ENCODE data around the gene PRR15. TPM values are rescaled to one million over a fixed set of nuclear protein-coding genes. Genes with fewer than 3 reads are reported as not detected.

The PRR15 gene
- polyA plus RNA-seq, 1 donor from 2014 or later: not detected

- Histone ChIP-seq H2AFZ (ENCODE audit: low read depth, low read length) (no peak overlapping the region), H3K27me3 (ENCODE audit: insufficient read depth, low read depth, low read length) (no peaks in the 10 kb centered on the region), H3K9me3 (ENCODE audit: low read length) (peaks cover 4% of the 10 kb centered on the region), H3K79me2 (replicated peaks; ENCODE audit: insufficient read depth, low read length) (no peaks in the 10 kb centered on the region), H3K9ac (ENCODE audit: low read length) (no peak overlapping the region), H3K4me3 (ENCODE audit: low read length) (no peak overlapping the region), H3F3A (ENCODE audit: insufficient read depth, low read length, poor library complexity, severe bottlenecking) (no peaks in the 10 kb centered on the region), H4K20me1 (ENCODE audit: insufficient read depth) (no peaks in the 10 kb centered on the region), H3K9me2 (ENCODE audit: insufficient read depth, low read length) (no peaks in the 10 kb centered on the region), H3K36me3 (ENCODE audit: insufficient read depth, low read length) (no peaks in the 10 kb centered on the region), H3K4me2 (ENCODE audit: low read length) (no peak overlapping the region), H3K27ac (ENCODE audit: low read length) (no peak overlapping the region)
- TF ChIP-seq RAD21 (conservative IDR thresholded peaks at IDR 0.05) (no peak), MXI1 (conservative IDR thresholded peaks at IDR 0.05; ENCODE audit: poor library complexity, severe bottlenecking) (no peak), EZH2 (IDR thresholded peaks at IDR 0.05; ENCODE audit: borderline replicate concordance, insufficient read depth, low read length, poor library complexity, severe bottlenecking) (no peak), EP300 (conservative IDR thresholded peaks at IDR 0.05; ENCODE audit: poor library complexity, severe bottlenecking) (no peak), SMC3 (conservative IDR thresholded peaks at IDR 0.05; ENCODE audit: poor library complexity) (no peak), POLR2AphosphoS5 (IDR thresholded peaks at IDR 0.05) (no peak), TAF1 (IDR thresholded peaks at IDR 0.05; ENCODE audit: low read depth) (no peak), CTCF (IDR thresholded peaks at IDR 0.05; ENCODE audit: poor library complexity, severe bottlenecking) (no peak)
- TF ChIP-seq, protein P1, sequence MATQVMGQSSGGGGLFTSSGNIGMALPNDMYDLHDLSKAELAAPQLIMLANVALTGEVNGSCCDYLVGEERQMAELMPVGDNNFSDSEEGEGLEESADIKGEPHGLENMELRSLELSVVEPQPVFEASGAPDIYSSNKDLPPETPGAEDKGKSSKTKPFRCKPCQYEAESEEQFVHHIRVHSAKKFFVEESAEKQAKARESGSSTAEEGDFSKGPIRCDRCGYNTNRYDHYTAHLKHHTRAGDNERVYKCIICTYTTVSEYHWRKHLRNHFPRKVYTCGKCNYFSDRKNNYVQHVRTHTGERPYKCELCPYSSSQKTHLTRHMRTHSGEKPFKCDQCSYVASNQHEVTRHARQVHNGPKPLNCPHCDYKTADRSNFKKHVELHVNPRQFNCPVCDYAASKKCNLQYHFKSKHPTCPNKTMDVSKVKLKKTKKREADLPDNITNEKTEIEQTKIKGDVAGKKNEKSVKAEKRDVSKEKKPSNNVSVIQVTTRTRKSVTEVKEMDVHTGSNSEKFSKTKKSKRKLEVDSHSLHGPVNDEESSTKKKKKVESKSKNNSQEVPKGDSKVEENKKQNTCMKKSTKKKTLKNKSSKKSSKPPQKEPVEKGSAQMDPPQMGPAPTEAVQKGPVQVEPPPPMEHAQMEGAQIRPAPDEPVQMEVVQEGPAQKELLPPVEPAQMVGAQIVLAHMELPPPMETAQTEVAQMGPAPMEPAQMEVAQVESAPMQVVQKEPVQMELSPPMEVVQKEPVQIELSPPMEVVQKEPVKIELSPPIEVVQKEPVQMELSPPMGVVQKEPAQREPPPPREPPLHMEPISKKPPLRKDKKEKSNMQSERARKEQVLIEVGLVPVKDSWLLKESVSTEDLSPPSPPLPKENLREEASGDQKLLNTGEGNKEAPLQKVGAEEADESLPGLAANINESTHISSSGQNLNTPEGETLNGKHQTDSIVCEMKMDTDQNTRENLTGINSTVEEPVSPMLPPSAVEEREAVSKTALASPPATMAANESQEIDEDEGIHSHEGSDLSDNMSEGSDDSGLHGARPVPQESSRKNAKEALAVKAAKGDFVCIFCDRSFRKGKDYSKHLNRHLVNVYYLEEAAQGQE (IDR thresholded peaks at IDR 0.05; ENCODE audit: borderline replicate concordance): no peak
Observed at GRCh38 chr7:29607889-29608288, 44.3 kb downstream of the PRR15 start.

- no peak overlapping the region for H2AFZ ChIP-seq (ENCODE audit: low read depth, low read length)
- H3K4me3 ChIP-seq (ENCODE audit: low read length): no peak overlapping the region
- TF ChIP-seq, protein P1 (IDR thresholded peaks at IDR 0.05; ENCODE audit: borderline replicate concordance): no peak
- TF ChIP-seq CTCF (IDR thresholded peaks at IDR 0.05; ENCODE audit: poor library complexity, severe bottlenecking): peak; percentile 44
- no peak overlapping the region for H3K4me2 ChIP-seq (ENCODE audit: low read length)
- H3K27me3 ChIP-seq (ENCODE audit: insufficient read depth, low read depth, low read length): no peaks in the 10 kb centered on the region
- no peaks in the 10 kb centered on the region for H4K20me1 ChIP-seq (ENCODE audit: insufficient read depth)
- H3F3A ChIP-seq (ENCODE audit: insufficient read depth, low read length, poor library complexity, severe bottlenecking): no peaks in the 10 kb centered on the region
- H3K9me2 ChIP-seq (ENCODE audit: insufficient read depth, low read length): no peaks in the 10 kb centered on the region
- H3K9ac ChIP-seq (ENCODE audit: low read length): no peak overlapping the region
- H3K36me3 ChIP-seq (ENCODE audit: insufficient read depth, low read length): no peaks in the 10 kb centered on the region
- H3K9me3 ChIP-seq (ENCODE audit: low read length): peaks cover 4% of the 10 kb centered on the region
- H3K27ac ChIP-seq (ENCODE audit: low read length): no peak overlapping the region
- no peaks in the 10 kb centered on the region for H3K79me2 ChIP-seq (replicated peaks; ENCODE audit: insufficient read depth, low read length)
Observed at GRCh38 chr7:29609162-29610037, 45.8 kb downstream of the PRR15 start.

All from neural cell (in vitro differentiated cells).